PC-9 (cell line): Measurements from ENCODE around the gene ZNF592.

Experiments
- EZH2 ChIP-seq: fragments of 200-600 bp; sonication (generic); IDR thresholded peaks from 2 replicates; pipeline ENCODE4 v1.8.0; 2017; ENCODE audit warnings: antibody characterized with exemption, low read depth
- TF ChIP-seq, protein P1 (sequence below): fragments of 200-600 bp; sonication (generic); conservative IDR thresholded peaks from 2 replicates; pipeline ENCODE4 v1.6.1; 2017; ENCODE audit warnings: mixed run types, antibody characterized with exemption, mild to moderate bottlenecking, moderate library complexity

DNA sequence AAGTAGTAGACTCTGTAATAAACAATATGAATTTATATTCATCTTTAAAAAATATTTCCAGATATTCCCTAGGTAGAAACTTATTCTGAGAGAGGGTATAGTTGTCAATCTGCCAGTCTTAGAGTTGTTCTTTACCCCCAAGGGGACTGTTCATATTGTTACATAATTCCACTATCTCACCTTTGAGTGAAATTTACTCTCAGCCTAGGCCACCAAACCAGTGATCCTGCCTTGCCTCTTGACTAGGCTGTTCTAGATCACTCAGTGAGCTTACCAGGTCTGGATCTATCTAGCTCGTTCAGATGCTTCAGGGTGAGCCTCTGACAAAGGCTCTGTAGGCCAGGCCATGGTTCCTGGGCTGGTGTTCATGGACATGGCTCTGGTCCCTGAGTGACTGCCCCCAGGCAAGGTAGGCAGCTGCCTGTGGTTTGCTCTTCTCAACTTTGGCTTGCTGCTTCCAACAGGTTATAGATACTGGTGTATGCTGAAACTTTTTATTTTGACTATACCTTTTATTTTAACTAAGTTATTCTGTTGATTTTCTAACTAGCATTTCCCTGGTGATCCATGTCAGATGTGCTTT is 27.6 kb downstream of the ZNF592 start:
- TF ChIP-seq, protein P1, sequence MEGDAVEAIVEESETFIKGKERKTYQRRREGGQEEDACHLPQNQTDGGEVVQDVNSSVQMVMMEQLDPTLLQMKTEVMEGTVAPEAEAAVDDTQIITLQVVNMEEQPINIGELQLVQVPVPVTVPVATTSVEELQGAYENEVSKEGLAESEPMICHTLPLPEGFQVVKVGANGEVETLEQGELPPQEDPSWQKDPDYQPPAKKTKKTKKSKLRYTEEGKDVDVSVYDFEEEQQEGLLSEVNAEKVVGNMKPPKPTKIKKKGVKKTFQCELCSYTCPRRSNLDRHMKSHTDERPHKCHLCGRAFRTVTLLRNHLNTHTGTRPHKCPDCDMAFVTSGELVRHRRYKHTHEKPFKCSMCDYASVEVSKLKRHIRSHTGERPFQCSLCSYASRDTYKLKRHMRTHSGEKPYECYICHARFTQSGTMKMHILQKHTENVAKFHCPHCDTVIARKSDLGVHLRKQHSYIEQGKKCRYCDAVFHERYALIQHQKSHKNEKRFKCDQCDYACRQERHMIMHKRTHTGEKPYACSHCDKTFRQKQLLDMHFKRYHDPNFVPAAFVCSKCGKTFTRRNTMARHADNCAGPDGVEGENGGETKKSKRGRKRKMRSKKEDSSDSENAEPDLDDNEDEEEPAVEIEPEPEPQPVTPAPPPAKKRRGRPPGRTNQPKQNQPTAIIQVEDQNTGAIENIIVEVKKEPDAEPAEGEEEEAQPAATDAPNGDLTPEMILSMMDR, result no peak
- no peak for TF ChIP-seq EZH2
